ENCODE results near the gene PDCL3. TPM values are rescaled to one million over a fixed set of nuclear protein-coding genes. Genes with fewer than 3 reads are reported as not detected.

The PDCL3 gene
- total and polyA plus RNA-seq, 2 experiments from 2014 or later, result 28.1 to 72.4 TPM

GRCh38 chr2:100606332-100606725 lies 43.5 kb downstream of the PDCL3 start:
- TF ChIP-seq ZNF331 (CRISPR knock-in tag; IDR thresholded peaks at IDR 0.05; ENCODE audit: low read depth), result no peak
- no peak for TF ChIP-seq EZH2phosphoT487 (IDR thresholded peaks at IDR 0.05; ENCODE audit: unreplicated experiment)
- TF ChIP-seq ZNF114 (CRISPR knock-in tag; IDR thresholded peaks at IDR 0.05), result no peak
- no peak for TF ChIP-seq JUNB (IDR thresholded peaks at IDR 0.05; ENCODE audit: unreplicated experiment)
- TF ChIP-seq STAT1 (IDR thresholded peaks at IDR 0.05; ENCODE audit: unreplicated experiment), result no peak
- no peak for TF ChIP-seq REST (IDR thresholded peaks at IDR 0.05; ENCODE audit: unreplicated experiment)
- no peak for TF ChIP-seq CREB1 (CRISPR knock-in tag; IDR thresholded peaks at IDR 0.05; ENCODE audit: low read depth)
- TF ChIP-seq EZH2 (IDR thresholded peaks at IDR 0.05; ENCODE audit: low read depth, unreplicated experiment), result no peak
- TF ChIP-seq CTCF (conservative IDR thresholded peaks at IDR 0.05; ENCODE audit: low read depth in 2 of 2), result no peak
- no peak for TF ChIP-seq ETS1 (IDR thresholded peaks at IDR 0.05)
- no peak for TF ChIP-seq ZNF462 (CRISPR knock-in tag; IDR thresholded peaks at IDR 0.05)
- no peak for TF ChIP-seq NANOG (IDR thresholded peaks at IDR 0.05; ENCODE audit: borderline replicate concordance)
- no peak for TF ChIP-seq POLR2AphosphoS5 (IDR thresholded peaks at IDR 0.05; ENCODE audit: low read depth)
- Mint-ChIP-seq H3K36me3 (ENCODE audit: low read depth) (no peaks in the 10 kb centered on the region), H3K27me3 (ENCODE audit: insufficient read depth, low read depth, poor library complexity) (peaks cover 10% of the 10 kb centered on the region), H3K4me1 (peaks cover 15% of the 10 kb centered on the region), H3K27ac (no peak overlapping the region), H3K4me3 (no peak overlapping the region), H3K9me3 (no peaks in the 10 kb centered on the region)
- H3K4me3 ChIP-seq, result no peak overlapping the region
- no peaks in the 10 kb centered on the region for H3K36me3 ChIP-seq (ENCODE audit: insufficient read depth)
- H3K9me2 ChIP-seq (ENCODE audit: insufficient read depth), result no peaks in the 10 kb centered on the region
- no peak for ATAC-seq
- no peak overlapping the region for H3K27ac ChIP-seq (ENCODE audit: low read depth)
- H3K27me3 ChIP-seq (ENCODE audit: insufficient read depth), result no peaks in the 10 kb centered on the region
- H3K79me2 ChIP-seq (replicated peaks; ENCODE audit: insufficient read depth), result no peaks in the 10 kb centered on the region
- H2AFZ ChIP-seq, result peak overlapping the region; percentile 95; the same call in 1 of the 2 replicates
- no peaks in the 10 kb centered on the region for H3F3A ChIP-seq (replicated peaks; ENCODE audit: low read depth)
- H3K4me1 ChIP-seq (ENCODE audit: insufficient read depth), result no peaks in the 10 kb centered on the region; the same call in 1 of the 2 replicates
- H3K4me2 ChIP-seq, result no peak overlapping the region
- no peak for DNase-seq (ENCODE audit: low spot score)
- no peaks in the 10 kb centered on the region for H4K20me1 ChIP-seq (replicated peaks; ENCODE audit: insufficient read depth)
